ENCODE measurements around the gene MPND. TPM values are rescaled to one million over a fixed set of nuclear protein-coding genes. Genes with fewer than 3 reads are reported as not detected.

MPND gene
- total RNA-seq, 1 experiment from 2014 or later, result 7.2 TPM

- POLR2A ChIA-PET, result no interaction called here
- no peak for TF ChIP-seq CTCF (IDR thresholded peaks at IDR 0.05; ENCODE audit: unreplicated experiment)
- no TSS peak for BruUV-seq (replicated peaks)
- CTCF ChIA-PET, result interaction anchor here (0.6 kb wide), 1 partner anchor 12 kb away, joined by 3 read pairs; no protein-coding TSS in a partner anchor
- H3K27me3 Mint-ChIP-seq (ENCODE audit: insufficient read depth, unreplicated experiment), result peaks cover 20% of the 10 kb centered on the region
- no peak within 1 kb of the TSS for H3K4me3 Mint-ChIP-seq (ENCODE audit: unreplicated experiment)
- no peaks in the 10 kb centered on the region for H3K4me1 Mint-ChIP-seq (ENCODE audit: insufficient read depth, unreplicated experiment)
- no peaks in the 10 kb centered on the region for H3K9me3 Mint-ChIP-seq (ENCODE audit: unreplicated experiment)
- intact Hi-C loops (cut with micrococcal nuclease), result no loop called here
- H3K36me3 Mint-ChIP-seq (ENCODE audit: insufficient read depth, unreplicated experiment), result no peaks in the 10 kb centered on the region
- H3K27ac Mint-ChIP-seq (ENCODE audit: low read depth, unreplicated experiment), result no peak within 1 kb of the TSS
- DNase-seq (ENCODE audit: unreplicated experiment), result no peak
Observed at GRCh38 chr19:4302243-4302640, 41.1 kb upstream of the MPND start, which contains the start of gene TMIGD2. TSS of gene TMIGD2 (minus strand) at chr19:4302389. CDS start at chr19:4302385, 4 bp downstream.

GRCh38 chr19:4303819-4304537 is 39.4 kb upstream of the MPND start:
- TF ChIP-seq CTCF (IDR thresholded peaks at IDR 0.05; ENCODE audit: unreplicated experiment), result no peak
- H3K27me3 Mint-ChIP-seq (ENCODE audit: insufficient read depth, unreplicated experiment), result peaks cover 20% of the 10 kb centered on the region
- H3K9me3 Mint-ChIP-seq (ENCODE audit: unreplicated experiment), result no peaks in the 10 kb centered on the region
- BruUV-seq (replicated peaks), result no TSS peak
- no peaks in the 10 kb centered on the region for H3K4me1 Mint-ChIP-seq (ENCODE audit: insufficient read depth, unreplicated experiment)
- CTCF ChIA-PET, result interaction anchor here (1.2 kb wide), 1 partner anchor 37 kb away, joined by 3 read pairs; no protein-coding TSS in a partner anchor
- H3K4me3 Mint-ChIP-seq (ENCODE audit: unreplicated experiment), result no peak overlapping the region
- DNase-seq (ENCODE audit: unreplicated experiment), result no peak
- POLR2A ChIA-PET, result no interaction called here
- intact Hi-C loops (cut with micrococcal nuclease), result no loop called here
- no peak overlapping the region for H3K27ac Mint-ChIP-seq (ENCODE audit: low read depth, unreplicated experiment)
- H3K36me3 Mint-ChIP-seq (ENCODE audit: insufficient read depth, unreplicated experiment), result no peaks in the 10 kb centered on the region

GRCh38 chr19:4304538-4305256 is 38.7 kb upstream of the MPND start, which contains the start of gene FSD1:
TSS of gene FSD1 (plus strand) at chr19:4304598. CDS start at chr19:4304747, 149 bp downstream.
- CTCF ChIA-PET, result interaction anchor here (1.2 kb wide), 1 partner anchor 38 kb away, joined by 3 read pairs; no protein-coding TSS in a partner anchor
- Mint-ChIP-seq H3K27me3 (ENCODE audit: insufficient read depth, unreplicated experiment) (peaks cover 20% of the 10 kb centered on the region), H3K4me1 (ENCODE audit: insufficient read depth, unreplicated experiment) (no peaks in the 10 kb centered on the region), H3K27ac (ENCODE audit: low read depth, unreplicated experiment) (no peak within 1 kb of the TSS), H3K36me3 (ENCODE audit: insufficient read depth, unreplicated experiment) (no peaks in the 10 kb centered on the region), H3K4me3 (ENCODE audit: unreplicated experiment) (no peak within 1 kb of the TSS), H3K9me3 (ENCODE audit: unreplicated experiment) (no peaks in the 10 kb centered on the region)
- no TSS peak for BruUV-seq (replicated peaks)
- TF ChIP-seq CTCF (IDR thresholded peaks at IDR 0.05; ENCODE audit: unreplicated experiment), result no peak
- POLR2A ChIA-PET, result no interaction called here
- no peak for DNase-seq (ENCODE audit: unreplicated experiment)
- intact Hi-C loops (cut with micrococcal nuclease), result no loop called here

GRCh38 chr19:4305257-4305612 is 38.1 kb upstream of the MPND start:
- intact Hi-C loops (cut with micrococcal nuclease), result no loop called here
- Mint-ChIP-seq H3K27ac (ENCODE audit: low read depth, unreplicated experiment) (no peak overlapping the region), H3K4me1 (ENCODE audit: insufficient read depth, unreplicated experiment) (no peaks in the 10 kb centered on the region), H3K4me3 (ENCODE audit: unreplicated experiment) (no peak overlapping the region), H3K36me3 (ENCODE audit: insufficient read depth, unreplicated experiment) (no peaks in the 10 kb centered on the region), H3K27me3 (ENCODE audit: insufficient read depth, unreplicated experiment) (peaks cover 20% of the 10 kb centered on the region), H3K9me3 (ENCODE audit: unreplicated experiment) (no peaks in the 10 kb centered on the region)
- TF ChIP-seq CTCF (IDR thresholded peaks at IDR 0.05; ENCODE audit: unreplicated experiment), result no peak
- no peak for DNase-seq (ENCODE audit: unreplicated experiment)
- CTCF ChIA-PET, result interaction anchor here (1.3 kb wide), 1 partner anchor 220 kb away, joined by 3 read pairs; no protein-coding TSS in a partner anchor
- POLR2A ChIA-PET, result no interaction called here
- no TSS peak for BruUV-seq (replicated peaks)
